Stromal cell of bone marrow (primary cell): ENCODE measurements around the gene TNRC6C.
A peak's percentile ranks its signal among the peaks of the same experiment; 100 is the strongest.

Experiments used
- DNase-seq: peaks from one replicate; pipeline ENCODE4 v3.0.0-alpha.2; 2012; ENCODE audit warnings: low read depth

Gene TNRC6C

DNA sequence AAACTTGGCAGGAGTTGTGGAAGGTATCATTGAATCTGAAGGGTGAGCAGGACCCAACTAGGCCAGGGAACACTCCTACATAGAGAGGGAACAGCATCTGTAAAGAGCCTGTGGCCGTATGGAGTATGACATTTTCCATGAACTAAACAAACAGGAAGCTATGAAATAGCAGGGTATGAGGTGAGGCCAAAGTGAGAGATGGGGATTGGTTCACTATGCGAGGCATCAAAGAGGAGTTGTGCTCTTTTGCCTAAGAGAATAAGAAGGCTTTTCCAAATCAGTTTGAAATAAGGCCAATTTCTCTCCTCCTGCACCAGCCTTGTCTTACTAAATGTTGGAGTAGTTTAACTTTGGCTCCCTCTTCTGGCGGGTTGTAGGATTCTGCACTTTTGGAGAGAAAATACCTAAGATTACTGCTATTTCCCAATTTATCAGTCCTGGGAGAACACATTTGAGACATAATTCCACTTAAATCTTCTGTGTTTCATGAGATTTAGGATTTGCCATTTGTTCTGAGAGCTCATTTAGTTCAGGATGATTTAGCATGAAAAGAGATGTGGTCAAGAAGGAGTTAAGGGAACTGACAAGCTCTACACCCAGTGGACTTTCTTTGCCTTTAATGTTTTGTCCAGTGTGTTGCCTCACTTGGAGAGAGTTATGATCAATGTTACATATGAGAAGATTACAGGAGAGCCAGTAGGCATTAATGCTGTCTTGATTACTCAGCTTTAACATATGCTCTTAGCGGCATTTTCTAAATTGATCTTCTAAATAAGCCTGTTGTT lies 55.4 kb downstream of the TNRC6C start:
- peak; percentile 62 for DNase-seq

DNA sequence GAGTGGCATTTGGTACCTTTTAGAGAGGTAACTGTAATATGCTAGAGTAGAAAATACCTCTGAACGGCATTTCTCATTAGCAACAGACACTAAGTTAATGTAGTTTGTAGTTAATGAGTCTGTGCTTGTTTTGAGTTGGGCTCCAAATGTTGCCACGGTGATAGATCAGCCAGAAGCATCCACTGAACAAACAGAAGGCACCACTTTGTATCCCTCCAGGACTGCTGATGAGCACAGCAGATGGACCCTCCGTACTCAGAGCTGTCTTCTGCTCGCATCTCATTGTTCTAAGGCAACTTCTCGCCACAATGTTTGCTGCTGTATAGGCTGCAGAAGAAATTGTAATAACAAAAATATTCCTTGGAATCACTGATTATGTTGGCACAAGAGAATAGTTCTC lies 56.1 kb downstream of the TNRC6C start:
- DNase-seq = no peak

DNA sequence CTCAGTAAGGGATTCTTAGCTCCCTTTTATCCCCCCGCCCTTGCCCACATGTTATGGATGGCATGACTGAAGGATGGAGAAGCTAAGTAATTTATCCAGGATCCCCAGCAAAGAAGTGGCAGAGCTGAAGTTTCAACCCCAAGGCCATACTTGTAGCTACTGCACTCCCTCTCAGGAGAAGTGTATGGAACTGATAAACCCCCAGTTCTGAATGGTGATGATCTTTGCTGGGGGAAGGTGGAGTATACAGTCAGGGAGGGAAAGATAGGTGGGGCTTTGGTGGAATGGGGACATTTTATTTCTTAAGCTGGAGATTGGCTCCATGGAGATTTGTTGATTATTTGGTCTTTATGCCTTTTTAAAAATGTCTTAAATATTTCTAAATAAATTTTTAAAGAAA lies 58.3 kb downstream of the TNRC6C start:
- DNase-seq = no peak

DNA sequence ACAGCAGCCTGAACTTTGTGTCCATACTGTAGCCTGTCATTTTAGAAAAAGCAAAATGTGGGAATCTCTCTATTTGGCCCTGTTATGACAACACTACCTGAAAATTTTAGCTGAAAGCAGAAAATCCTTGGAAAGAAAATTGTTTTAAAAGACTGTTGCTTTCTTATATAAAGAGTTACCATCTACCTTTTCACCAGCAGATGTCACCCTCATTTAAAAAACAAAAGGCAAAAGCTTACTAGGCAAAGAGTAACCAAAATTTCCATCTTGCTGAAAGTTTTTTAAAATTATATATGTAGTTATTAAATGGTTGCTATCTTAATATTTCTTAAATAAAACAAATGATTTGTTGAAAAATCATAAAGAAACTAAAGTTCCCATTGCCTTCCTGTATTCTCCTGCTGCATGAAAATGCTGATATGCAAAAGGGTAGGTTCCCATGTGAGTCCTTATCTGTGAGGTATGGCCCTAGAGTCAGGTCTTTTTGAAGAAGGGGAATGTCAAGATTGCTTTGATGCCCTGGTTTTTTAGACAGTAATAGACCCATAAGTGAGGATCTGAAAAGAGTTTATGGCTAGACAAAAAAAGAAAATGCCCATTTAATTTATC lies 61.0 kb downstream of the TNRC6C start:
- peak; percentile 31 for DNase-seq

- DNase-seq = no peak
These were observed 61.6 kb downstream of the TNRC6C start for GRCh38 chr17:78019976-78020716.

- DNase-seq = no peak
These were observed 62.2 kb downstream of the TNRC6C start for GRCh38 chr17:78020717-78021108.

GRCh38 chr17:78022425-78022824 lies 63.9 kb downstream of the TNRC6C start:
- DNase-seq = peak; percentile 28

DNA sequence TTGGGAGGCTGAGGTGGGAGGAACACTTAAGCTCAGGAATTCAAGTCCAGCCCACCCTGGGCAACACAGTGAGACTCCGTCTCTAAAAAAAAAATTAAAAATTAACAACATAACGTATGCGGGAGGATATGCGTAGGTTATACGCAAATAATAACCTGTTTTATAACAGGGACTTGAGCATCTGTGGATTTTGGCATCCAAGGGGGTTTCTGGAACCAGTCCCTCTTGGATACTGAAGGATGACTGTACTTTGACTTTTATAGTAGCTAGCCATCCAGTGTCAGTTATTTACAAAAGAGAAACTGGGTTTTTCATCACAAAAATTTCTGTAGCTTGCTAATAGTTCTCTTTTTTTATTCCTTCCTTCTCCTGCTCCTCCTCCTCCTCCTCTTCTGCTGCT lies 64.5 kb downstream of the TNRC6C start:
- DNase-seq = no peak

DNA sequence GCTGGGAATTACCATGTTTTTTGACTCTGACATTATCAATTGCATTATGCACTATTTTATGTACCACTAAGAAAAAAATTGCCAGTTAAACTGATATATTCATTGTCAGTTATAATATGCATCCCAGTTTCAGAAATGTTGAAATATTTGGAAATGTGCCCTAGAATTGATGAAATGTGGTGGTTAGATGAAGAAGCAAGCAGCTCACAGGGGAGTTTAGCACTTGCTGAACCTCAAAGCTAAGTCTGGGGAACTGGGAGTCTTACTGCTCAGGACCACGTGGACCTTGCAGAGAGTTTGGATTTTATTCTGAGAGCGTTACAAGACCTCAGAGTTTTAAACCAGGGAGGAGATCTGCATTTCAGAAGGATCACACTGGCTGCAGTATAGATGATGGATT lies 67.9 kb downstream of the TNRC6C start:
- peak; percentile 19 for DNase-seq

- DNase-seq = no peak
These were observed 68.6 kb downstream of the TNRC6C start for GRCh38 chr17:78027121-78027520.

DNA sequence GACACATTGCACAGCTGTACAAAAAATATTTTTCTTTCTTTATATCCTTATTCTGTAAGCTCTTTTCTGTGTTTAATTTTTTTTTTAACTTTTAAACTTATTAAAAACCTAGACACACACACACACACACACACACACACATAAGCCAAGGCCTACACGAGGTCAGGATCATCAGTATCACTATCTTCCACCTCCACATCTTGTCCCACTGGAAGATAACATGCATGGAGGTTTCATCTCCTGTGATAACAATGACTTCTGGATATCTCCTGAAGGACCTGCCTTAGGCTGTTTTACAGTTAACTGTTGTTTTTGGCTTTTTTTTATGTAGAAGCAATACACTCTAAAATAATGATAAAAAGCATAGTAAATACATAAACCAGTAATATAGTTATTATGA lies 71.2 kb downstream of the TNRC6C start:
- no peak for DNase-seq

- no peak for DNase-seq
These were observed 72.9 kb downstream of the TNRC6C start for GRCh38 chr17:78031435-78031834.

DNA sequence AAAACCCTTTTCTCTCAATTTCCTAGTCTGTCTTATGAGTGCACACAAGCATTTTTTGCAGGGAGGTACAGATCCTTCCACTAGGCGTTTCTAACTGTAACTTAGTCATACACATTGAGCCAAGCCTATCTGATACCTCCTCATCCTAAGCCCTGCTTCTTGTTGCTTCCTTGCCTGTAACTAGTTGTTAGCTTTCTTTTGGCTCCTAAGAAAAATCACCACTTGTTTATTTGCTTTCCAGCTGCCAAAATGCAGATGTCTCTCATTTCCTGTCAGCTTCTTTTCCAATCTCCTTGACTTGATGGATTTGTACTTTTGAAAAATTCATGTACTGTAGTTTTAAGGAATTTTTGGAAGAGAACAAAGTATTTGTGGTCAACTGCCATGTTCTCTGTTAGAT lies 73.7 kb downstream of the TNRC6C start:
- DNase-seq = peak; percentile 32

GRCh38 chr17:78034429-78035091 lies 76.1 kb downstream of the TNRC6C start:
- no peak for DNase-seq

- no peak for DNase-seq
These were observed 78.8 kb downstream of the TNRC6C start for GRCh38 chr17:78037280-78037679.

DNA sequence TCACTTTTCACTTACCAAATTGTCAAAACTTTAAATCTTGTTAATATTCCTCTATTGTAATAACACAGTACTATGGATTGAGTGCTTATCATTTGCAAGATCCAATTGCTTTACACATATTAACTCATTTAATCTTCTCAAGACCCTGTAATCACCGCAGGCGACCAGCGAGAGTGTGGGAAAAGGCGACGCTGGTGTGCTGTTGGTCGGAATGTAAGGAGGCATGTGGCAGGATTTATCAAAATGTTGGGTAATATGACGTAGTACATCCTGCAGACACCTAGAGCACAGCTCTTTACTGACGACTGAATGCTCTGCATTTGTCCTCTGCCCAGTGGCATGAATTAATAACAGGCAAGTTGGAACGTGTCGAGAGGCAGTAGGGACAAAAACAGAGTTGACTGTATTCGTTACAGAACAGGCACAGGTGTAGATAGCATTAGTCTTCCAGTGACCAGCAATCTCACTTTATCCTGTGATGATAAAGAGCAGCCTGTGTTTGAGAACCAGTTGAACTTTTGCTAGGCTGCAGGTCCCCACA lies 80.3 kb downstream of the TNRC6C start:
- DNase-seq = no peak

GRCh38 chr17:78039581-78039980 lies 81.1 kb downstream of the TNRC6C start:
- DNase-seq = no peak

DNA sequence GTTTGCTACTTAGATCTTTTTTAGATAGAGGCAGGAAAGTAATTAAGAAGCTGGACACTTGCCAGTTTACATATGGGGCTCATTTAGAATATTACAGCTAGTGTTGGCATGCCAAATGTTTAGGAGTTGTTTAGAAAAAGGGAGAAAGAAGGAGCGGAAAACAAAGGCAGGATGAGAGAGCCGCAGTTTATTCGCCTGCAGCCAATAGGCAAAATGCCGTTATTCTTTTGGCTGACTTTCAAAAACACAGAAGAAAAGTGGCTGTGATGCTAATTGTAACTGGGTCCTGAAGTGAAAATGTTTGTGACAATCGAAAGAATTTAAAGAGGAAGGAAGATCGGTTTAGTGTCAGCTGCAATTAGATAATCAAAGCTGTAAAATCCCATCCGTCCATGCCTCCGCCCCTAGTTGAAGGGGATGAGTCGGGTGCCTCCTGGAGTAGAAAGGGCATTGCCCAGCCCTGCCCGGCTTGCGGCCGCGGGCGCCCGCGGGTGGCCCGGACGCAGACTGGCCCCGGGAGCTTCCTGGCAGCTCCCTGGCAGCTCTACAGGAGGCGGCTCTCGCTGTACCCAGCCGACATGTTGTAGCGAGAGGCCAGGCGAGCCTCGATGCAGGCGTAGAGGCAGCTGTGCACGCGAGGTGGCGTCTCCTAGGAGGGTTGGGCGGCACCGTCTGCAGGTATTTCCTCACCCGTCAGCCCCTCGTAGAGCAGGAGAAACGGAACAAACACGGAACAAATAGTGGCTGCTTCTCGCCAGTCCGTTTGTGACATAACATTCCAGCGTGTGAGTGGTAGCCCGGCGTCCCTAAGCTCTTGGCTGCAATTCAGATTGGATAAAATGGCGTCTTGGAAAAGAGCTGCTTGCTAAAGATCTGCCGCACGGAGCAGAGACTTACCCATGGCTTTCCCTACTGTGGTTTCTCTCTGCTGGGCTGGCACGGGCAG lies 82.2 kb downstream of the TNRC6C start:
- no peak for DNase-seq

GRCh38 chr17:78041386-78042179 lies 83.1 kb downstream of the TNRC6C start:
- no peak for DNase-seq

DNA sequence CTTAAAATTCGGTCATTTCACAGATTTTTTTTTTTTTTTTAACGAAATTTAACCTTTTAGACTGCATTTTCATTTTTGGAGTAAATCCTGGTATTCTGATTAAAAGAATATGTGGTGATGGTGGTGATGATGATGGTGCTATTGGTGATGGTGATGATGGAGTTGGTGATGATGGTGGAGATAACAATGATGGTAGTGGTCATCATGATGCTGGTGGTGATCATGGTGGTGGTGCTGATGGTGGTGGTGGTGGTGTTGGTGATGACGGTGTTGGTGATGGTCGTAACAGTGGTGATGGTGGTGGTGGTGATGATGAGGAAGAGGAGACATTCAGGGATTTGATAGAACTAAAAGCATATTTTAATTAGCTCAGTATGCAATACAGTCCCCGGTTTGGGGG lies 84.0 kb downstream of the TNRC6C start:
- DNase-seq = no peak
